Gastroesophageal sphincter (tissue), 4 donors: ENCODE data around the gene ACKR3. TPM values are rescaled to one million over a fixed set of nuclear protein-coding genes. Genes with fewer than 3 reads are reported as not detected.

ENCODE experiments used
- ATAC-seq: fragments of 150-250 bp; one replicate; pipeline ENCODE4 v1.9.1; 2016; ENCODE audit warnings: mild to moderate bottlenecking, moderate library complexity
- H3K27ac ChIP-seq, 4 donors: fragments of 200-600 bp; sonication (generic) in 3 of 4; 1 replicate in 3 of 4; 2 replicates in 1 of 4; pipeline ENCODE4 v1.5.1; 2016 to 2019
- H3K27me3 ChIP-seq: fragments of 200-600 bp; sonication (generic); one replicate; pipeline ENCODE4 v1.5.1; 2019
- H3K36me3 ChIP-seq, 2 donors: fragments of 200-600 bp; sonication (generic); one replicate each; pipeline ENCODE4 v1.5.1; 2019; ENCODE audit warnings: control low read depth in 1 of 2
- H3K4me1 ChIP-seq, 3 donors: fragments of 200-600 bp; sonication (generic); 1 replicate in 2 of 3; 2 replicates in 1 of 3; pipeline ENCODE4 v1.5.1; 2016 to 2019; ENCODE audit warnings: control low read depth in 2 of 3
- H3K4me3 ChIP-seq, 2 donors: fragments of 200-600 bp; sonication (generic); one replicate each; pipeline ENCODE4 v1.5.1; 2019; ENCODE audit warnings: mild to moderate bottlenecking in 1 of 2, moderate library complexity in 1 of 2
- H3K9me3 ChIP-seq, 3 donors: fragments of 200-600 bp; sonication (generic); one replicate each; pipeline ENCODE4 v1.5.1; 2017 to 2019; ENCODE audit warnings: control low read depth in 2 of 3
- CTCF ChIP-seq, 4 experiments: fragments of 200-600 bp in 2 of 4; fragments of 450-650 bp in 2 of 4; sonication (generic) in 1 of 4; IDR thresholded peaks; one replicate each; pipeline ENCODE4 v1.5.1; 2017 to 2019; ENCODE audit warnings: antibody characterized with exemption in 4 of 4, mild to moderate bottlenecking in 2 of 4, moderate library complexity in 2 of 4
- EP300 ChIP-seq: sonication (generic); formaldehyde crosslinking; IDR thresholded peaks from one replicate; pipeline ENCODE4 v1.6.1; 2017; ENCODE audit warnings: antibody characterized with exemption, mild to moderate bottlenecking
- POLR2A ChIP-seq, 2 donors: fragments of 450-650 bp; IDR thresholded peaks; one replicate each; pipeline ENCODE4 v1.6.1; 2017; ENCODE audit warnings: antibody characterized with exemption in 2 of 2, mild to moderate bottlenecking in 2 of 2, moderate library complexity in 1 of 2
- POLR2AphosphoS5 ChIP-seq: sonication (generic); formaldehyde crosslinking; IDR thresholded peaks from one replicate; pipeline ENCODE4 v1.6.1; 2017; ENCODE audit warnings: antibody characterized with exemption
- WGBS, 2 donors: methylation state at CpG; one replicate each; pipeline ENCODE4 v1.1.5; 2018; ENCODE audit warnings: low coverage in 1 of 2; 5-methylcytosine and 5-hydroxymethylcytosine counted together
- total RNA-seq, 4 donors: library from RNA; depleted of rRNA; stranded (reverse); fragments of >200 nt; gene quantifications; one replicate each; pipeline ENCODE4 v1.1.0, GENCODE V29; 2016

ACKR3 gene
- total RNA-seq, 4 donors from 2014 or later, result 21.0 to 68.5 (median 42.5) TPM

DNA sequence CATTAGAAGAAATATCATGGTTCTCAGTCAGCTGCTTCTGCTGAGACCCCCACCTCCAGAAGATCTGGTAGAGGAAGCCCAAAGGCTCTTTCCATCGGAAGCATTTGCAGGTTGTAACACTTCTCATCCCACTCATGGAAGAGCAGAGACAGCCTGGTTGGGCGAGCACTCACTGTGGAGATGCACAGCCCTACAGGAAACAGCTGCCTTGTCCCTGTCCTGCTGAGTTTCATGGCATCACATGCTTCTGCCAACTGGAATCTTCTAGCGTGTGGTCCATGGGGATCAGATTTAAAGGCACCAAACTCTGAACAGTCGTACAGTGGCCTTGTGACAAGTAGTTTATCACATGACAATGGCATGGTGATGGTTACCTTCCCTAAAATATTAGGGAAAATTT, 36.3 kb upstream of the ACKR3 start:
- Histone ChIP-seq H3K27me3 (no peaks in the 10 kb centered on the region), H3K4me1 (peaks cover 0 to 8% (median 0%) of the 10 kb centered on the region in 3 donors), H3K27ac (no peak overlapping the region), H3K36me3 (no peaks in the 10 kb centered on the region), H3K9me3 (no peaks in the 10 kb centered on the region), H3K4me3 (no peak overlapping the region)
- no peak for ATAC-seq
- no peak for TF ChIP-seq POLR2A (IDR thresholded peaks at IDR 0.05)
- WGBS, 2 donors, result 77 to 83% methylated on average over 1 to 3 of the region's 4 CpGs

- TF ChIP-seq EP300 (no peak), POLR2A (IDR thresholded peaks at IDR 0.05) (no peak)
These were observed 34.6 kb upstream of the ACKR3 start for GRCh38 chr2:236535024-236535423.

GRCh38 chr2:236536727-236537398, 32.8 kb upstream of the ACKR3 start:
- no peak for TF ChIP-seq CTCF (IDR thresholded peaks at IDR 0.05)
- no peak for TF ChIP-seq POLR2AphosphoS5
- no peak for TF ChIP-seq POLR2A (IDR thresholded peaks at IDR 0.05)
- TF ChIP-seq EP300, result no peak
- H3K4me1 ChIP-seq, result peaks cover 0 to 8% (median 0%) of the 10 kb centered on the region in 3 donors
- no peak overlapping the region for H3K4me3 ChIP-seq
- no peaks in the 10 kb centered on the region for H3K9me3 ChIP-seq
- H3K27me3 ChIP-seq, result no peaks in the 10 kb centered on the region
- H3K27ac ChIP-seq, result no peak overlapping the region
- H3K36me3 ChIP-seq, result no peaks in the 10 kb centered on the region
- no peak for ATAC-seq
- WGBS, 2 donors, result 73 to 74% methylated on average over 5 of the region's 6 CpGs

More at GRCh38 chr2:236535024-236535423, 34.6 kb upstream of the ACKR3 start:
- Histone ChIP-seq H3K4me1 (peaks cover 0 to 8% (median 0%) of the 10 kb centered on the region in 3 donors), H3K36me3 (no peaks in the 10 kb centered on the region), H3K9me3 (no peaks in the 10 kb centered on the region), H3K4me3 (no peak overlapping the region), H3K27me3 (no peaks in the 10 kb centered on the region), H3K27ac (no peak overlapping the region)
- ATAC-seq, result no peak
- 44 to 62% methylated on average over 3 to 5 of the region's 5 CpGs for WGBS, 2 donors

DNA sequence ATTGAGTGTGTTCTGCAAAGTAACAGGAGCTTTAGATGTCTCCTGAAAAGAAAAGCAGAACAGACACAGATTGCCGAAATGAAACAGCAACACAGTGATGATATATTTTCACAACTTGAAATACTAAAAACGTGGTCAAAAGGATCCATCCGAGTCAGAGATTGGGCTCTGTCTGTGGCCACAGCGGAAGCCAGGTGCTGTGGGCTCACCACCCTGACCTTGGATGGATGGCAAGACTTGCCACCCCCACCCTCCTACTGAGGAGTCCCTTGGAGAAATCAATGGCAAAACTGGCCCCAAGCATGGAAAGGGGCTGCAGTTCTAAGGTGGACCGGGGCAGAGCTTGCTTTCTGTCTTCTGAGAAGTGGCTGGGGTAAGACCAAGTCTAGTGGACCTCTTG, 31.4 kb upstream of the ACKR3 start:
- no peak for TF ChIP-seq EP300
- no peak for TF ChIP-seq POLR2A (IDR thresholded peaks at IDR 0.05)
- TF ChIP-seq CTCF (IDR thresholded peaks at IDR 0.05), result no peak
- no peak for TF ChIP-seq POLR2AphosphoS5
- H3K36me3 ChIP-seq, result no peaks in the 10 kb centered on the region
- ATAC-seq, result no peak
- H3K9me3 ChIP-seq, result no peaks in the 10 kb centered on the region
- 42 to 55% methylated on average over 4 to 5 of the region's 5 CpGs for WGBS, 2 donors
- H3K27ac ChIP-seq, result no peak overlapping the region
- H3K4me3 ChIP-seq, result no peak overlapping the region
- H3K4me1 ChIP-seq, result peaks cover 0 to 8% (median 0%) of the 10 kb centered on the region in 3 donors
- no peaks in the 10 kb centered on the region for H3K27me3 ChIP-seq

DNA sequence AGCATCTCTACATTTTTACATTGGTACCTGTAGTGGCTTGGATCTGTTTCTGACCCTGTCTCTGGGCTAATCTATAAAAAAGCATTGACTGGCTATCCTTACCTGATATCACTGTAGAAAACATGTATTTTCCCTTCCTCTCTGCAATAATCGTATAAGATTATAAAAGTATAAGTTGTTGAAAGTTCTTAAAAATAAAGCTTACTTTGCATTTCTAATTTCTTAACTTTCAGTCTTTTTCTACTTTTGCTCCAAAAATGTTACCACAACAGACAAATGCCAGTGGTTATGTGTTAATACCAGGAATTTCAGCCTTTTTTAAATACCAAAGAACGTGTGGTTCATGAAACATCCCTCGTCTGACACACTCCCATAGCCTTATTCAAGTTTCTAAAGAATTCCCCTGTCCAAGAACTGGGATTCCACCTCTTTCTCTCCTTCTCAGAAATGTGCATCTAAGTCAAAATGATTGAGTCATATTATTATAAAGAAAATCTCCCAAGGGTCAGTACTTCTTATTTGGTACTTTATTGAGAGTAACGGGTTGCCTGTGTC, 28.5 kb upstream of the ACKR3 start:
- H3K9me3 ChIP-seq, result no peaks in the 10 kb centered on the region
- no peaks in the 10 kb centered on the region for H3K36me3 ChIP-seq
- H3K27ac ChIP-seq, result no peak overlapping the region
- peaks cover 0 to 8% (median 0%) of the 10 kb centered on the region in 3 donors for H3K4me1 ChIP-seq
- ATAC-seq, result no peak
- no peak overlapping the region for H3K4me3 ChIP-seq
- WGBS, 2 donors, result 75 to 76% methylated on average over 2 to 4 of the region's 4 CpGs
- TF ChIP-seq POLR2A (IDR thresholded peaks at IDR 0.05), result no peak
- no peak for TF ChIP-seq EP300
- TF ChIP-seq POLR2AphosphoS5, result no peak
- no peak for TF ChIP-seq CTCF (IDR thresholded peaks at IDR 0.05)
- no peaks in the 10 kb centered on the region for H3K27me3 ChIP-seq

DNA sequence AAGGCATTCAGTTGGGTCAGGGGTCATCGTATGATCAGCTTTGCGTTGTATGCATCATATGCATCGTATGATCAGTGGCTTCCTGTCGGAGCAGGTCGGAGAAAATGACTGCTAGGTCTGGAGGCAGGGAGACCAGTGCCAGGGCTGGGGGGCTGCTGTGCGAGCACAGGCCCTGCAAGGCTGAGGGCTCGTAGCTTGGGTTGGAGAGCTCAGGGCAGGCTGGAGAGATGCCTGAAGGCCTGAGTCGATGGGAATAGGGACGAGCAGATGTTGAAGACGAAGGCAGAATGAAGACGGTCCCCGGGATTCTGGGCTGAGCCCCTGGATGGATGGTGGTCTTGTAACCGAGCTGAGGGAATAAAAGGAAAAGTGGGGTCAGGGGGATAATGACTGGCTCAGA, 25.3 kb upstream of the ACKR3 start:
- Histone ChIP-seq H3K27ac (no peak overlapping the region), H3K4me1 (no peaks in the 10 kb centered on the region), H3K9me3 (peaks cover 0 to 7% (median 0%) of the 10 kb centered on the region in 3 donors), H3K27me3 (no peaks in the 10 kb centered on the region), H3K36me3 (no peaks in the 10 kb centered on the region), H3K4me3 (no peak overlapping the region)
- ATAC-seq, result no peak
- no peak for TF ChIP-seq EP300
- no peak for TF ChIP-seq CTCF (IDR thresholded peaks at IDR 0.05)
- TF ChIP-seq POLR2AphosphoS5, result no peak
- TF ChIP-seq POLR2A (IDR thresholded peaks at IDR 0.05), result no peak
- 82 to 98% methylated on average over 4 to 10 of the region's 13 CpGs for WGBS, 2 donors
